Prostate gland (tissue), 2 donors: ENCODE data around the gene SAXO2.

Experiments used
- CTCF ChIP-seq, 4 experiments: fragments of 200-600 bp in 2 of 4; fragments of 450-650 bp in 2 of 4; sonication (generic) in 2 of 4; IDR thresholded peaks; 1 replicate in 3 of 4; 2 replicates in 1 of 4; pipeline ENCODE4 v1.5.1; 2016 to 2019; ENCODE audit warnings: antibody characterized with exemption in 4 of 4, mild to moderate bottlenecking in 2 of 4, moderate library complexity in 2 of 4
- POLR2A ChIP-seq: fragments of 450-650 bp; IDR thresholded peaks from one replicate; pipeline ENCODE4 v1.6.1; 2016; ENCODE audit warnings: antibody characterized with exemption, mild to moderate bottlenecking
- POLR2AphosphoS5 ChIP-seq: sonication (generic); formaldehyde crosslinking; IDR thresholded peaks from one replicate; pipeline ENCODE4 v1.6.1; 2017; ENCODE audit warnings: antibody characterized with exemption

- TF ChIP-seq POLR2AphosphoS5 (no peak), CTCF (IDR thresholded peaks at IDR 0.05) (no peak), POLR2A (no peak)
These were observed 35.4 kb downstream of the SAXO2 start for GRCh38 chr15:82298032-82298431.
